ENCODE data around the gene SDSL.

- TF ChIP-seq CTCF (IDR thresholded peaks at IDR 0.05) = no peak
- TF ChIP-seq POLR2A (IDR thresholded peaks at IDR 0.05) = no peak
These were observed 55.1 kb downstream of the SDSL start for GRCh38 chr12:113477171-113477841.
